Measurements from ENCODE around the gene MORC4.
A peak's percentile ranks its signal among the peaks of the same experiment; 100 is the strongest.

The MORC4 gene

DNA sequence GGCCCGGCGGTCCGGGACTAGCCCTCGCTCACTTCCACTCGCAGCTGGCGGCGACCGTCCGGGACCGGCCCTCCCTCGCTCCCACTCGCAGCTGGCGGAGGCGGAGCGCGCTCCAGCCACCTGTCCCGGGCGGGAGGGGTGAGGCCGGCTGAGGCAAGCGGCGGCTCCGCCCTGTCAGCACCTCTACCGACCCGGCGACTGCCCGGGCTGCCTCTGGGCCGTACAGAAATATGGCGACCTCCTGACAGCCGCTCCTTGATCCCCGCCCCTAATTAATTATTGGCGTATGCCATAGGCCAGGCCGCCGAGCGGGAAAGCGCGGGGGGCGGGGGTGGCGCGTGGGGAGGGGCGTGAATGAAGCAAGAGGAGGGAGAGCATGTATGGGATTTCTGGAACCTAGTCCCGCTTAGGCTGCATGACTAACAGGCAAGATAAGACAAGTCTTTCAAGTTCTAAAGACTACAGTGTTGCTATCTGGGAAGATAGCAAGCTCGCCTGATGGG, at the start of gene MORC4:
Gene MORC4, minus strand, starts transcription at position 200 of the 503 bp plus-strand sequence. CDS start 243 bp downstream, outside the sequence.
- no peak for DNase-seq (ENCODE audit: low read depth)
- peak within 1 kb of the TSS; percentile 47 for H3K4me3 ChIP-seq (ENCODE audit: low read depth, low read length)
- TF ChIP-seq, protein P1, sequence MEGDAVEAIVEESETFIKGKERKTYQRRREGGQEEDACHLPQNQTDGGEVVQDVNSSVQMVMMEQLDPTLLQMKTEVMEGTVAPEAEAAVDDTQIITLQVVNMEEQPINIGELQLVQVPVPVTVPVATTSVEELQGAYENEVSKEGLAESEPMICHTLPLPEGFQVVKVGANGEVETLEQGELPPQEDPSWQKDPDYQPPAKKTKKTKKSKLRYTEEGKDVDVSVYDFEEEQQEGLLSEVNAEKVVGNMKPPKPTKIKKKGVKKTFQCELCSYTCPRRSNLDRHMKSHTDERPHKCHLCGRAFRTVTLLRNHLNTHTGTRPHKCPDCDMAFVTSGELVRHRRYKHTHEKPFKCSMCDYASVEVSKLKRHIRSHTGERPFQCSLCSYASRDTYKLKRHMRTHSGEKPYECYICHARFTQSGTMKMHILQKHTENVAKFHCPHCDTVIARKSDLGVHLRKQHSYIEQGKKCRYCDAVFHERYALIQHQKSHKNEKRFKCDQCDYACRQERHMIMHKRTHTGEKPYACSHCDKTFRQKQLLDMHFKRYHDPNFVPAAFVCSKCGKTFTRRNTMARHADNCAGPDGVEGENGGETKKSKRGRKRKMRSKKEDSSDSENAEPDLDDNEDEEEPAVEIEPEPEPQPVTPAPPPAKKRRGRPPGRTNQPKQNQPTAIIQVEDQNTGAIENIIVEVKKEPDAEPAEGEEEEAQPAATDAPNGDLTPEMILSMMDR (IDR thresholded peaks at IDR 0.05; ENCODE audit: low read depth, low read length, missing control alignments) = no peak

DNA sequence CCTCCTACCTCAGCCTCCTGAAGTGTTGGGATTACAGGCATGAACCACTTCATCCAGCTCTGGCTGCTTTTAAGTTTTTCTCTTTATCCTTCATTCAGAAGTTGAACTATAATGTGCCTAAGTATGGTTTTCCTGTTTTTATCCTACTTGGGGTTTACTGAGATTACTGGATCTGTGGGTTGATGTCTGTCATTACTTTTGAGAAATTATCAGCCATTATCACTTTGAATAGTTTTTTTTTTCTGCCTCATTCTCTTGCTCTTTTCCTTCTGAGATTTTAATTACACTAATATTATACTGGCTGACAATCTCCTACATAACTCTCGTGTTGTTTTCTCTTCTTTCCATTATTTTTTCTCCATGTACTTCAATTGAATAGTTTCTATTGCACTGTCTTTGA, 47.6 kb upstream of the MORC4 start:
- no peak for DNase-seq (ENCODE audit: low read depth)

DNA sequence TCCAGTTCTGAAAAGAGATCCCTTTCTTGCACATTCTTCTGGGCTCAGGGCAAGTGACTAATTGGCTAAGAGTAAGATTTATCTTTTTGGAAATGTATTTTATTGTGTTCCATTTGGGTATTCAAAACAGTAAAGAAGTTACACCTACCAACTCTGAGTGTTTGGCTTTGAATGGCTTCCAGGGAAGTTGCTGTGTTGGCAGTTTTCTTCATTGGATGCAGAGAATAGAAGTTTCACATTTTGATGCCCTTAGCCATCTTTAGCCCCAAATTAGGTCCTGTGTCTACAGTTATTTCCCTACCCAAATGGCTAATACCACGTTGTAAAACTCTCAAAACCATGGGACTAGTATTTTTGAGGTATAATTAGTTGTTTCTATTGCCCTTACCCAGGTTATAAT, 29.7 kb upstream of the MORC4 start:
- no peak for DNase-seq (ENCODE audit: low read depth)
- no peak overlapping the region for H3K4me3 ChIP-seq (ENCODE audit: low read depth, low read length)
- TF ChIP-seq, protein P1 (IDR thresholded peaks at IDR 0.05; ENCODE audit: low read depth, low read length, missing control alignments) = no peak

More for the DNA sequence above, 47.6 kb upstream of the MORC4 start:
- TF ChIP-seq, protein P1 (IDR thresholded peaks at IDR 0.05; ENCODE audit: low read depth, low read length, missing control alignments) = no peak
- no peak overlapping the region for H3K4me3 ChIP-seq (ENCODE audit: low read depth, low read length)

DNA sequence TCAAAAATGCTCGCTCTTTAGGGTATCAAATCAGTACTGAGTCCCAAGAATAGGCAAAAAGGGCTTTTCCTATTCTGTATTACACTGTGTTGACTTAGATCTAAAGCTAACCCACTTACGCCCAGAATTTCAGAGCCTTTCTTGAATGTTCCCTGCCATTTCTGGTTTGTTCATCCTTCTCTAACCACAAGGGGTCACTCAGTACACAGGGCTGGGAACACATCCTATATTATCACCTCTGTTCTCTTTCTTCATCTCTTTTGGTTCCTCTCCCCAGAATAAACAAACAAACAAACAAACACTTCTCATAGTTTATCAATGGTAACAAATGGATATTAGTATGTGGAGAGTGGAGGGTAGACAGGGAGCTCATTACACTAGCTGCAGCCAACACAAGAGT, 25.5 kb upstream of the MORC4 start:
- DNase-seq (ENCODE audit: low read depth) = no peak
- H3K4me3 ChIP-seq (ENCODE audit: low read depth, low read length) = no peak overlapping the region
- TF ChIP-seq, protein P1 (IDR thresholded peaks at IDR 0.05; ENCODE audit: low read depth, low read length, missing control alignments) = peak; percentile 46

DNA sequence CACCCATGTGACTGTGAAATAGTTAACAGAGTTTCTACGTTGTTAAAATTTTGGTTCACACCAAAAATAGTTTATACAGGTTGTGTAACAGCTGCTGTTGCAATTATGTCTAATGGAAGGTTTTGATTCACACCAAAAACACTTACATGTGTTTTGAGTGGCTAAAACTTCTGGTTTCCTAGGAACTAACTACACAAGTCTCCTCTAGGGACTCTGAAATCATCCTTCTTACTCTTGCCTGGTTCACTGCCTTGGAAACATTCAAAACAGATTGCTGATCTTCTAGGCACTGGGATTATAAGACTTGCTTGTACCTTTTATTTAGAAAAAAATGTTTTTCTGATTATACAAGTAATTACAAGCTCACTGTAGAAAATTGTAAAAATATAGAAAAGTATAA, 14.9 kb upstream of the MORC4 start:
- no peak for DNase-seq (ENCODE audit: low read depth)
- no peak overlapping the region for H3K4me3 ChIP-seq (ENCODE audit: low read depth, low read length)
- TF ChIP-seq, protein P1 (IDR thresholded peaks at IDR 0.05; ENCODE audit: low read depth, low read length, missing control alignments) = no peak

DNA sequence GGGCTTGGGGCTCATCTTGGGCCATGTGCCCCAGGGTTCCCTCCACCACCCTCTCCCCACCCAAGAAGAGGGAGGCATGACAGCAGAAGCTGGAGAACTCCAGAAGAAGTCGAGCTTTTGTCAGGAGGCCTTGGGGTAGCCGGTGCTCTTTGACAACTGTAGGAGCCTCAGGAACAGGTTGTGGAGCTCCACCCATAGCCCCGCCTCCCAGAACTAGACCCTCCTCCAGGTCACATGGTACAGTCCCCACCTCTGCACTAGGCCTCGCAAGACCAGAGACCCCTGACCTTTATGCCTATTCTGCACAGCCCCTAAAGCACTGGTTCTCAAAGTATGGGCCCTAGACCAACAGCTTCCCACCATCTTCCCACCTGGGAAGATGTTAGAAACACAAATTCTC, 8.0 kb upstream of the MORC4 start:
- no peak overlapping the region for H3K4me3 ChIP-seq (ENCODE audit: low read depth, low read length)
- no peak for DNase-seq (ENCODE audit: low read depth)
- TF ChIP-seq, protein P1 (IDR thresholded peaks at IDR 0.05; ENCODE audit: low read depth, low read length, missing control alignments) = no peak

Measured in GM12864 (cell line).